HG03159 (cell line): ENCODE measurements around the gene GTF2A2.
"Not testable (repeated sequence)": the region's sequence is repeated elsewhere in the genome, so short reads cannot be mapped to it uniquely, and the experiment has no call there.

Experiments used
- ATAC-seq: cut with Tn5 transposase; IDR thresholded peaks from one replicate; pipeline ENCODE4 v1.9.1; 2021; ENCODE audit warnings: mild to moderate bottlenecking, moderate library complexity; ENCODE audit not compliant: unreplicated experiment

Gene GTF2A2

GRCh38 chr15:59676565-59676964 is 19.2 kb upstream of the GTF2A2 start:
- no peak for ATAC-seq

DNA sequence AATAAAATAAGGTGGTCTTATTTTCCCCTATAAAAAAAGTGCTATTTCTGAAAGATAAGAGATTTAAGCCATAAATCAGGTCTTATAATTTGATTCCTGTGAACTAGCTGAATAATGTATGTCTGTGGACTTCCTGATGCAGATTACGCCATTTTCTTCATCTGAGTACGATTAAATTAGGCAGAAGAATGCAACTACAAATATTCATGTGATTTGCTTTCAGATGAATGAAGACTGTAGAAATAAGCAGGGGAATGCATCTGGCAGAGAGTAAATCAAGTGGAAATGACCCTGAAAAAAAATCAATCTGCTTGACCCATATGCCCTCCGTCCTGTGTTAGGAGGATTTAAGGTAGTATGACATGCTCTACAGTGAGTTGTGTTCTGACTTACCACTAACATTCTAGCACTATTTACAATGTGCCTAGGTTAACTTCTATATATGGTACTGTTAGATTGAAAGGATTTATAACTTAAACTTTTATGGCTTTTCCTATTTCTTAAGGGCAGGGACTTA is 17.1 kb upstream of the GTF2A2 start:
- no peak for ATAC-seq

- ATAC-seq, result no peak
Measured at GRCh38 chr15:59668556-59668955, 11.2 kb upstream of the GTF2A2 start.

- ATAC-seq, result no peak
Measured at GRCh38 chr15:59662260-59662659, 4.9 kb upstream of the GTF2A2 start.

DNA sequence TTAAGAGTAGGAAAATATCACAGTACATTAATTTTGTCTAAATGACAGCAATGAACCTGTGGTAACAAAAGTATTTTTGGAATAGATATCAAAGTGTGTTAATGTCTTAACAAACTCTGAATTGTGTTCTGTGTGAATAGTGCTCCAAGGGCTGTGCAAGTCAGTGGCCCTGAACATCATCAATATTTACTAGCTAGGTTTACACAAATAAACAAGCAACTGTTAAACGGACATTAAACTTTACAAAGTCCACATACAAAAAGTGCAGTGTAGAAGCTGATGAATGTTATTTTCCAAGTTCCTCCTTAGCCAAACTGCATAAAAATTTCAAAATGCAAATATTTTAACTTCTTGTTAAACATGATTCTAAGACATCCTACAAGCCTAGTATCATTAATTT is 2.1 kb upstream of the GTF2A2 start:
- ATAC-seq, result no peak

- ATAC-seq, result no peak
Measured at GRCh38 chr15:59657635-59658125, 365 bp upstream of the GTF2A2 start.

GRCh38 chr15:59654046-59654445 is 3.3 kb downstream of the GTF2A2 start:
- no peak for ATAC-seq

GRCh38 chr15:59649603-59650002 is 7.7 kb downstream of the GTF2A2 start:
- ATAC-seq, result no peak

- ATAC-seq, result no peak
Measured at GRCh38 chr15:59647085-59647484, 10.2 kb downstream of the GTF2A2 start.

- ATAC-seq, result no peak
Measured at GRCh38 chr15:59646277-59646676, 11.0 kb downstream of the GTF2A2 start.

GRCh38 chr15:59645812-59646211 is 11.5 kb downstream of the GTF2A2 start:
- ATAC-seq, result not testable (repeated sequence)

- no peak for ATAC-seq
Measured at GRCh38 chr15:59644756-59645155, 12.6 kb downstream of the GTF2A2 start.

DNA sequence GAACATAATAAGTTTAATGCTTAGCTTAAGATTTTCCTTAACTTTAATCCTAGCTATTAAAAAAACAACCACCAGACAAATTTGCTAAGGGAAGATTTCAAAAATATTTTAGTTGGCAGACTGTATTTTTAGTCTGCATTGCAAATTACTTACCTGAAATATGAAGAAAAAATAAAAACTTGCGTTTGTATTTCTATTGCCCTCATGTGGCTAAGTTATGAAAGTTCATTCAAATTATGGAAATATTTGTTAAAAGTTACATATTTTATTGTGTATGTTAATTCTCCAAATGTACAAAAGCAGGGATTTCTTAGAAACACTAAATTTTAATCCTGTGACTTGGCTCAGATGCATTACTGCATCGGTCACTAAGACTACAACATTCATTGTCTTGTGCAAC is 15.0 kb downstream of the GTF2A2 start:
- no peak for ATAC-seq

DNA sequence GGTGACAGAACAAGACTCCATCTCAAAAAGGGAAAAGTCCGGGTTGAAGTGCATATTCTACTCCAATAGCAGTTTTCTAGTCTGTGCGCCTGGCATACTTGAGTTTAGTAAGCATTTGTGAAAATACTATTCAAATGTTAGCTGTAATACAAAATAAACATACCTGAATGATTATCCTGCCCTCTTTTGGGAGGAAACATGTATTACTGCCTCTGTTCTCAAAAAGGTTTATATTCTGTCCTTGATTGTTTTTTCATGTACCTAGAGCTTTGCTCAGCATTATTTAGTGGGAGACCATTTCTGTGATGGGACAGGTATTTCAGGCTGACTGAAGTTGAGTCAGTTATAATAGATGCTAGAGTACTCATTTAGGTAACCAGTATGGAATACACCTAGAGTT is 19.8 kb downstream of the GTF2A2 start:
- not testable (repeated sequence) for ATAC-seq

DNA sequence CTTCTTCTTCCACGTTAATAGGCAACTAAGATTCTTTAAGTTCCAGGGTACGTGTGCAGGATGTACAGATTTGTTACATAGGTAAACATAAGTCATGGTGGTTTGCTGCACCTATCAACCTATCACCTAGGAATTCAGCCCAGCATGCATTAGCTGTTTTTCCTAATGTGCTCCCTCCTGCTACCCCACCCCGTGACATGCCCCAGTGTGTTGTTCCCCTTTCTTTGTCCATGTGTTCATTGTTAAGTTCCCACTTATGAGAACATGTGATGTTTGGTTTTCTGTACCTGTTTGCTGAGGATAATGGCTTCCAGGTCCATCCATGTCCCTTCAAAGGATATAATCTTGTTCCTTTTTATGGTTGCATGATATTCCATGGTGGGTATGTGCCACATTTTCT is 21.1 kb downstream of the GTF2A2 start:
- ATAC-seq, result no peak

DNA sequence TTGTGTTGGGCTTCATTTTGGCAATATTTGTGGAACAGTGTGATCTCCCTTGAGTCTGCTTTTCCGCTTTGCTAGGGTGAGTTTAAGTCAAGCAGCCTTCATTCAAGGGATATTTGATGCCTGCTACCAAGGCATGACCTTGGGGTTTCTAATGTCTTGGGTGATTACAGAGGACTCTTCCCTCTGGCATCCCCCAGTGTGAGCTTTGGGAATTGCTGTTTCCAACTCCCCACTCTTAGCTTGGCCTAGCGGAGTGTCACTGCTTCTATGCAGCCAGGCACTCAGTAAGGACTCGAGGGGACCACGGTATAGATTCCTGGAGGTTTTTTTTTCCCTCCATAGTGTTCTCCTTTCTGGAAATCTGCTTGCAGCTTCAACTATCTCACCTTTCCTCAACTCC is 24.6 kb downstream of the GTF2A2 start:
- no peak for ATAC-seq

GRCh38 chr15:59622289-59622688 is 35.0 kb downstream of the GTF2A2 start:
- ATAC-seq, result no peak

DNA sequence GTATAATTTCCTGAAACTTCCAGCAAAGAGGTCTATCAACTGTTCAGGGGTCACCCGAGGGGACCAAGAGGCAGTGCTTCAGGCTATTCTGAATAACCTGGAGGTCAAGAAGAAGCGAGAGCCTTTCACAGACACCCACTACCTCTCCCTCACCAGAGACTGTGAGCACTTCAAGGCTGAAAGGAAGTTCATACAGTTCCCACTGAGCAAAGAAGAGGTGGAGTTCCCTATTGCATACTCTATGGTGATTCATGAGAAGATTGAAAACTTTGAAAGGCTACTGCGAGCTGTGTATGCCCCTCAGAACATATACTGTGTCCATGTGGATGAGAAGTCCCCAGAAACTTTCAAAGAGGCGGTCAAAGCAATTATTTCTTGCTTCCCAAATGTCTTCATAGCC is 38.9 kb downstream of the GTF2A2 start:
- ATAC-seq, result no peak

DNA sequence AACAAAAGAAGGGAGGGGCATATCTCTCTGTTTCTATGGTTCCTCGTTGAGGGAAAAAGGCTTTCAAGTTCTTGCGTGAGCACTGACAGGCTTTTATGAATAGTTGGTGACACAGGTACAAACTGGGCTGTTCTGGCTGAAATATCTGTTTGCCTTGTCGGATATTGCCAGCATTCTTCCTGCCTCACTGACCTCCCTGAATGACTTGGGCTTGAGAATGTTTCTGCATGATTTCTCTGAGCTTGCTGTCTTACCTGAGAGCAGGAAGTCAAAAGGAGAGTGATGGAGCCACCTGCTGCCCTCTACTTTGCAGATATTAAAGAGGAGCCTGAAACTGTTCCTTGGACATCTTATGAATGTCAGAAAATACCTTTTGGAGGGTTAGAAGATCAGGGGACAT is 40.9 kb downstream of the GTF2A2 start:
- ATAC-seq, result no peak

GRCh38 chr15:59615661-59616060 is 41.7 kb downstream of the GTF2A2 start:
- no peak for ATAC-seq

- ATAC-seq, result no peak
Measured at GRCh38 chr15:59614153-59614552, 43.2 kb downstream of the GTF2A2 start.

GRCh38 chr15:59611276-59612260 is 45.7 kb downstream of the GTF2A2 start, which contains the start of gene GCNT3:
TSS of gene GCNT3 (plus strand) at chr15:59611783. CDS start at chr15:59618239, 6,456 bp downstream.
- no peak for ATAC-seq
